ENCODE data around the gene SEC16A. TPM values are rescaled to one million over a fixed set of nuclear protein-coding genes. Genes with fewer than 3 reads are reported as not detected.

Gene SEC16A
- total RNA-seq, 1 donor from 2014 or later: 85.0 TPM

DNA sequence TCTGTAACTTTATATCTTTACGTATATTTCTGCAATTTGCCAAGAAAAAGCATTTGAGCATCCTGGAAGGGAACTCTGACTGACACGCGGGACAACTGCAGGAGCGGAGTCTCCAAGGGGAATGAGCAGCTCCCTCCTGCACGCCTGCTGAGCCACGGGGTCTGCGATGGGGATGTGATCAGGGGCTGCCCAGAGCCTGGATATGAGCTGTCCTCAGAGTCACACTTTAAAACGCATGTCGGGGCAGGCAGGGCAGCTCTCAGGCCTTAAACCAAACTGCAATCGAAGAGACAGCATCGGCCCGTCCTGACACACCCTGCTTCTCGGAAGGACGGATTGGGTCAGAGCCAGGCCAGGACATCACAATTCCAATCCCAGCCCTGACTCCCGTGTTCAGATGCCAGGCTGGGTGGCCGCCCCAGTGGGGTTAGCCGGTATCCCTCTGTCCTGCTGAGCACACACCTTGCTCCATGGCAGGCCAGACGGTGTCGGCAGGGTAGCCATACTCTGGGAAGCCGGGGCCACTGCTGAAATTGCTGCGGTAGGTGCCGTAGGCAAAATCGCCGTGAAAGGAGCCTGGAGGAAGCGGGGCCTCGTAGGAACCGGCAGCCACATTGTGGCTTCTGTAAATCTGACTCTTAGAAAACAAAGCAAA lies 17.2 kb downstream of the SEC16A start:
- Mint-ChIP-seq H3K36me3 (ENCODE audit: unreplicated experiment) (peaks cover 40% of the 10 kb centered on the region), H3K27me3 (ENCODE audit: unreplicated experiment) (no peaks in the 10 kb centered on the region), H3K27ac (ENCODE audit: unreplicated experiment) (no peak overlapping the region), H3K9me3 (ENCODE audit: unreplicated experiment) (no peaks in the 10 kb centered on the region), H3K4me1 (ENCODE audit: unreplicated experiment) (no peaks in the 10 kb centered on the region), H3K4me3 (ENCODE audit: unreplicated experiment) (no peak overlapping the region)
- TF ChIP-seq CTCF (IDR thresholded peaks at IDR 0.05): no peak
- DNase-seq (ENCODE audit: extremely low spot score, unreplicated experiment): no peak

DNA sequence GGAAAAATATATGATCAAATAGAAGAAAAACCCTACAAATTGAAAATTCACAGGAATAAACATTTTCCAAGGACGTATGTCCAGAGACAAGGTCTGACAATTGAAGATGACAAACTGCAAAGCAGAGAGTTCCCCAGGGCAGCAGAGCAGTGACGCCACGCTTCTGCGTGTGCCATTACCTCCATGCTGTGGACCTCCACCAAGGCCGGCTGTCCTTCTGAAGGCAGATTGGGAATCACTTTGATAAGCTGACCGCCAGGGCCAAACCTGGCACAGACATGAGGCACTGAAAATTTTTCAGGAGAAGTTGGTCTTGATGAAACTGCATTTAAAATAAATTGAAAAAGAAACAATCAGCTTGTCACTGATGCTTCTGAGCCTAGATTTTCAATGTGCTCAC lies 18.6 kb downstream of the SEC16A start:
- H3K27ac Mint-ChIP-seq (ENCODE audit: unreplicated experiment): no peak overlapping the region
- H3K9me3 Mint-ChIP-seq (ENCODE audit: unreplicated experiment): no peaks in the 10 kb centered on the region

DNA sequence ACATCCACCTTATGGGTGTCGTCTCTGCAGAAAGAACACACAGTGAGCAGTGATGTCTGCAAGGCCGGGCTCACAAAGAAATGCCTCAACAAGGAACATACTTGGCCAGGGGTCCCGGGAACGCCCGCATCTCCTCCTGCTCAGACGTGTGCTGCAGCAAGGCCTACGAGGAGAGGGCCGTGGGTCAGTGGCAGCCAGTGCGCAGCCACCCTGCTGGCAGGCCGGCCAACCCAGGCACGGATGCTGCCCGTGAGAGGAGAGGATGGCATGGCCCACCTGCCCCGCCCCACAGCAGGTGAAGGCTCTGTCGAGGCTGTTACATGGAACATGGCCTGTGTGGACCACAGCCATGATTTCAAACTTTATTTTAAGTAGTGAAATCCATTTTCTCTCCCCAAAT lies 19.3 kb downstream of the SEC16A start:
- Mint-ChIP-seq H3K4me1 (ENCODE audit: unreplicated experiment) (no peaks in the 10 kb centered on the region), H3K27me3 (ENCODE audit: unreplicated experiment) (no peaks in the 10 kb centered on the region), H3K4me3 (ENCODE audit: unreplicated experiment) (no peak overlapping the region), H3K27ac (ENCODE audit: unreplicated experiment) (no peak overlapping the region), H3K36me3 (ENCODE audit: unreplicated experiment) (peaks cover 51% of the 10 kb centered on the region), H3K9me3 (ENCODE audit: unreplicated experiment) (no peaks in the 10 kb centered on the region)
- TF ChIP-seq CTCF (IDR thresholded peaks at IDR 0.05): no peak
- DNase-seq (ENCODE audit: extremely low spot score, unreplicated experiment): no peak

More for the DNA sequence above, 18.6 kb downstream of the SEC16A start:
- Mint-ChIP-seq H3K4me3 (ENCODE audit: unreplicated experiment) (no peak overlapping the region), H3K27me3 (ENCODE audit: unreplicated experiment) (no peaks in the 10 kb centered on the region), H3K4me1 (ENCODE audit: unreplicated experiment) (no peaks in the 10 kb centered on the region), H3K36me3 (ENCODE audit: unreplicated experiment) (peaks cover 44% of the 10 kb centered on the region)
- no peak for DNase-seq (ENCODE audit: extremely low spot score, unreplicated experiment)
- TF ChIP-seq CTCF (IDR thresholded peaks at IDR 0.05): no peak

- no peak for DNase-seq (ENCODE audit: extremely low spot score, unreplicated experiment)
- no peak for TF ChIP-seq CTCF (IDR thresholded peaks at IDR 0.05)
- Mint-ChIP-seq H3K27ac (ENCODE audit: unreplicated experiment) (no peak overlapping the region), H3K36me3 (ENCODE audit: unreplicated experiment) (peaks cover 55% of the 10 kb centered on the region), H3K4me1 (ENCODE audit: unreplicated experiment) (no peaks in the 10 kb centered on the region), H3K9me3 (ENCODE audit: unreplicated experiment) (no peaks in the 10 kb centered on the region), H3K4me3 (ENCODE audit: unreplicated experiment) (no peak overlapping the region), H3K27me3 (ENCODE audit: unreplicated experiment) (no peaks in the 10 kb centered on the region)
Observed at GRCh38 chr9:136462664-136463063, 20.2 kb downstream of the SEC16A start.

- no peak overlapping the region for H3K4me3 Mint-ChIP-seq (ENCODE audit: unreplicated experiment)
- H3K27me3 Mint-ChIP-seq (ENCODE audit: unreplicated experiment): no peaks in the 10 kb centered on the region
- TF ChIP-seq CTCF (IDR thresholded peaks at IDR 0.05): no peak
- peaks cover 55% of the 10 kb centered on the region for H3K36me3 Mint-ChIP-seq (ENCODE audit: unreplicated experiment)
- H3K27ac Mint-ChIP-seq (ENCODE audit: unreplicated experiment): no peak overlapping the region
- DNase-seq (ENCODE audit: extremely low spot score, unreplicated experiment): no peak
- H3K9me3 Mint-ChIP-seq (ENCODE audit: unreplicated experiment): no peaks in the 10 kb centered on the region
- H3K4me1 Mint-ChIP-seq (ENCODE audit: unreplicated experiment): no peaks in the 10 kb centered on the region
Observed at GRCh38 chr9:136460772-136461325, 22.0 kb downstream of the SEC16A start.
